ENCODE measurements around the gene COQ8B. TPM values are rescaled to one million over a fixed set of nuclear protein-coding genes. Genes with fewer than 3 reads are reported as not detected.
"Not testable (repeated sequence)": the region's sequence is repeated elsewhere in the genome, so short reads cannot be mapped to it uniquely, and the experiment has no call there.

Gene COQ8B
- total RNA-seq, 1 donor from 2014 or later, result 51.1 TPM

DNA sequence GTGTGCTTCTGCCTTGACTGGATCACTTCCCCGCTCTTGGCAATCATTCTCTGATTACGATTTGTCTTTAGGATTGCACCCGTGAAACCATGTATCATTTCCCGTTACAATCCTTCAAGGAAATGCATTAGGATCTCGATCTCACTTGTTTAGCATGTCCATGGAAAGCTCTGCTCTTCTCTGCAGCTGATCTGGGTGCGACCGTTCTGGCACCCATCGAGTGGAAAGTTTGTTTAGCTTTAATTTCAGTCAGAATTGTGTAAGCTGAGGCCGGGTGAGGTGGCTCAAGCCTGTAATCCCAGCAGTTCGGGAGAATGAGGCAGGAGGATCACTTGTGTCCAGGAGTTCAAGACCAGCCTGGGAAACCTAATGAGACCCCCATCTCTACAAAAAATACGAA is 57.1 kb downstream of the COQ8B start:
- Histone ChIP-seq H3K4me3 (no peak overlapping the region), H3K27ac (peak overlapping the region; percentile 62), H3K27me3 (no peaks in the 10 kb centered on the region), H3K4me1 (peaks cover 37% of the 10 kb centered on the region), H3K9me3 (no peaks in the 10 kb centered on the region), H3K36me3 (no peaks in the 10 kb centered on the region)
- DNase-seq (ENCODE audit: extremely low spot score in 2 of 2), result no peak
- TF ChIP-seq, protein P1, sequence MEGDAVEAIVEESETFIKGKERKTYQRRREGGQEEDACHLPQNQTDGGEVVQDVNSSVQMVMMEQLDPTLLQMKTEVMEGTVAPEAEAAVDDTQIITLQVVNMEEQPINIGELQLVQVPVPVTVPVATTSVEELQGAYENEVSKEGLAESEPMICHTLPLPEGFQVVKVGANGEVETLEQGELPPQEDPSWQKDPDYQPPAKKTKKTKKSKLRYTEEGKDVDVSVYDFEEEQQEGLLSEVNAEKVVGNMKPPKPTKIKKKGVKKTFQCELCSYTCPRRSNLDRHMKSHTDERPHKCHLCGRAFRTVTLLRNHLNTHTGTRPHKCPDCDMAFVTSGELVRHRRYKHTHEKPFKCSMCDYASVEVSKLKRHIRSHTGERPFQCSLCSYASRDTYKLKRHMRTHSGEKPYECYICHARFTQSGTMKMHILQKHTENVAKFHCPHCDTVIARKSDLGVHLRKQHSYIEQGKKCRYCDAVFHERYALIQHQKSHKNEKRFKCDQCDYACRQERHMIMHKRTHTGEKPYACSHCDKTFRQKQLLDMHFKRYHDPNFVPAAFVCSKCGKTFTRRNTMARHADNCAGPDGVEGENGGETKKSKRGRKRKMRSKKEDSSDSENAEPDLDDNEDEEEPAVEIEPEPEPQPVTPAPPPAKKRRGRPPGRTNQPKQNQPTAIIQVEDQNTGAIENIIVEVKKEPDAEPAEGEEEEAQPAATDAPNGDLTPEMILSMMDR (IDR thresholded peaks at IDR 0.05), result no peak
- TF ChIP-seq POLR2A (IDR thresholded peaks at IDR 0.05) (no peak), POLR2AphosphoS5 (IDR thresholded peaks at IDR 0.05; ENCODE audit: insufficient read depth in 1 of 2, low read depth in 1 of 2) (no peak)
- intact Hi-C loops (cut with DNase I), result no loop called here

DNA sequence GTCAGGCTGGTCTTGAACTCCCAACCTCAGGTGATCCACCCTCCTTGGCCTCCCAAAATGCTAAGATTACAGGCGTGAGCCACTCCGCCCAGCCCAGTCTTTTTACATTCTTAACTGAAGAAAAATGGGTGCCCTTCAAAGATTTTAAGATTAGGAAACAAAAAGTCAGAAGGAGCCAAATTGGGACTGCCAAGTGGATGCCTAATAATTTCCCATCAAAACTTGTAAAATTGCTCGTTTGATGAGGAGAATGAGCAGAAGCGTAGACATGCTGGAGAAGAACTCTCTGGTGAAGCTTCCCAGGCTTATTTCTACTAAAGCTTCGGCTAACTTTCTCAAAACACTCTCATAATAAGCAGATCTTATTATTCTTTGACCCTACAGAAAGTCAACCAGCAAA is 57.6 kb downstream of the COQ8B start:
- Histone ChIP-seq H3K9me3 (no peaks in the 10 kb centered on the region), H3K4me3 (no peak overlapping the region), H3K27ac (peak overlapping the region; percentile 62), H3K27me3 (no peaks in the 10 kb centered on the region), H3K36me3 (no peaks in the 10 kb centered on the region), H3K4me1 (peaks cover 33% of the 10 kb centered on the region)
- intact Hi-C loops (cut with DNase I), result no loop called here
- TF ChIP-seq, protein P1 (IDR thresholded peaks at IDR 0.05), result no peak
- no peak for TF ChIP-seq POLR2A (IDR thresholded peaks at IDR 0.05)
- no peak for TF ChIP-seq POLR2AphosphoS5 (IDR thresholded peaks at IDR 0.05; ENCODE audit: insufficient read depth in 1 of 2, low read depth in 1 of 2)
- DNase-seq (ENCODE audit: extremely low spot score in 2 of 2), result no peak

DNA sequence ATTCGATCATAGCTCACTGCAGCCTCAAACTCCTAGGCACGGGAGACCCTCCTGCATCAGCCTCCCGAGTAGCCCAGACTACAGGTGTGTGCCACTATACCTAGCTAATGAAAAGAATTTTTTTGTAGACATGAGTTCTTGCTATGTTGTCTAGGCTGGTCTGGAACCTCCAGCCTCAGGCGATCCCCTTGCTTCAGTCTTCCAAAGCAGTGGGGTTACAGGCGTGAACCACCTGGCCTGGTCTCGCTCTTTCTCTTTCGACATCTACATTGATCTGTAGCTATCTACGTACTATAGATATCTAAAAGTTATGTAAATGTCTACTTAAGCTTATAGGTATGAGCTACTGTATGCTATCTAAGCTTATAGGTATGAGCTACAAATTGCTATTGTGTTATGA is 58.7 kb downstream of the COQ8B start:
- Histone ChIP-seq H3K27me3 (no peaks in the 10 kb centered on the region), H3K4me1 (peaks cover 22% of the 10 kb centered on the region), H3K27ac (no peak overlapping the region), H3K36me3 (no peaks in the 10 kb centered on the region), H3K9me3 (no peaks in the 10 kb centered on the region), H3K4me3 (no peak overlapping the region)
- intact Hi-C loops (cut with DNase I), result no loop called here
- no peak for DNase-seq (ENCODE audit: extremely low spot score in 2 of 2)
- TF ChIP-seq POLR2AphosphoS5 (IDR thresholded peaks at IDR 0.05; ENCODE audit: insufficient read depth in 1 of 2, low read depth in 1 of 2) (no peak), POLR2A (IDR thresholded peaks at IDR 0.05) (no peak)
- TF ChIP-seq, protein P1 (IDR thresholded peaks at IDR 0.05), result no peak

DNA sequence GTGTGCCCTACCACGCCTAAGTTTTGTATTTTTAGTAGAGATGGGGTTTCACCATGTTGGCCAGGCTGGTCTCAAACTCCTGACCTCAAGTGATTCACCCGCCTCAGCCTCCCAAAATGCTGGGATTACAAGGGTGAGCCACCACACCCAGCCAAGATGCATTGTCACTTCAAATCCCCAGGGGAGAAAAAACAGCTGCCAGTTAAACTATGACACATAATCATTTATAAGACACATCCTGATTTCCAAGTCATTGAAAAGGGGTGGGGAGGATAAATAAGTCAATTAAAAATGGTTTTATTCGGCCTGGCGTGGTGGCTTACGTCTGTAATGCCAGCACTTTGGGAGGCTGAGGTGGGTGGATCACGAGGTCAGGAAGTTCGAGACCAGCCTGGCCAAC is 61.0 kb downstream of the COQ8B start:
- H3K27ac ChIP-seq; intact Hi-C loops (cut with DNase I); H3K27me3 ChIP-seq; H3K4me3 ChIP-seq; DNase-seq (ENCODE audit: extremely low spot score in 2 of 2); H3K36me3 ChIP-seq; H3K9me3 ChIP-seq: not testable (repeated sequence)
- H3K4me1 ChIP-seq, result peaks cover 25% of the 10 kb centered on the region

DNA sequence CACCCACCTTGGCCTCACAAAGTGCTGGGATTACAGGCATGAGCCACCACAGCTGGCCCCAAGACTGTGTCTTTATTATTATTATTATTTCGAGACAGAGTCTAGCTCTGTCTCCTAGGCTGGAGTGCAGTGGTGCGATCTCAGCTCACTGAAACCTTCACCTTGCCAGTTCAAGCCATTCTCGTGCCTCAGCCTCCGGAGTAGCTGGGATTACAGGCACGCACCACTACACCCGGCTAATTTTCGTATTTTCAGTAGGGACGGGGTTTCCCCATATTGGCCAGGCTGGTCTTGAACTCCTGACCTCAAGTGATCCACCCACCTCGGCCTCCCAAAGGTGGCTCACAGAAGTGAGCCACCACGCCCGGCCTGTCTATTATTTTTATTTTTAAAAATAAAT is 64.4 kb downstream of the COQ8B start:
- Histone ChIP-seq H3K4me1 (peaks cover 23% of the 10 kb centered on the region), H3K27ac (peak overlapping the region; percentile 71)
- H3K36me3 ChIP-seq; DNase-seq (ENCODE audit: extremely low spot score in 2 of 2); H3K27me3 ChIP-seq; intact Hi-C loops (cut with DNase I); H3K9me3 ChIP-seq; H3K4me3 ChIP-seq: not testable (repeated sequence)

DNA sequence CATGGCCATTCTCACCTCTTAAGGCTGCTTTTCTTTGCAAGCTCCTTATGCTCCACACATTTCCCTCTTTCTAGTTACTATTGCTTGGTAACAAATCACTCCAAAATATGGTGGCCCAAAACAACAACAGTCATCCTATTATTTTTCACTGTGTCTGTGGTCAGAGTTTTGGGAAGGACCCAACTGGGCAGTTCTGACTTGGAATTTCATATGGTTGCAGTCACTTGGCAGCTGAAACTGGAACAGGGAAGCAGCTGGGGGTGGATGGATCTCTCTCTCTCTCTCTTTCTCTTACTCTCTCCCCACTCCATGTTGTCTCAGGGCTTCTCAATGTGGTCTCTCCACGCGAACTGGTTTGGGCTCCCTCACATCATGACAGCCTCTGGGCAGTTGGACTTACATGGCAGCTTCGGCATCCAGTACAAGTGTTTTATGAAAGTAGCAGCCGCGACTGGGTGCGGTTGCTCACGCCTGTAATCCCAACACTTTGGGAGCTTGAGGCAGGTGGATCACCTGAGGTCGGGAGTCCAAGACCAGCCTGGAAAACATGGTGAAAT is 65.9 kb downstream of the COQ8B start:
- Histone ChIP-seq H3K27ac (peak overlapping the region; percentile 71), H3K9me3 (no peaks in the 10 kb centered on the region), H3K4me1 (peaks cover 31% of the 10 kb centered on the region), H3K4me3 (no peak overlapping the region), H3K27me3 (no peaks in the 10 kb centered on the region), H3K36me3 (no peaks in the 10 kb centered on the region)
- TF ChIP-seq POLR2AphosphoS5 (IDR thresholded peaks at IDR 0.05; ENCODE audit: insufficient read depth in 1 of 2, low read depth in 1 of 2) (no peak), POLR2A (IDR thresholded peaks at IDR 0.05) (no peak)
- TF ChIP-seq, protein P1 (IDR thresholded peaks at IDR 0.05), result no peak
- intact Hi-C loops (cut with DNase I), result no loop called here
- no peak for DNase-seq (ENCODE audit: extremely low spot score in 2 of 2)

DNA sequence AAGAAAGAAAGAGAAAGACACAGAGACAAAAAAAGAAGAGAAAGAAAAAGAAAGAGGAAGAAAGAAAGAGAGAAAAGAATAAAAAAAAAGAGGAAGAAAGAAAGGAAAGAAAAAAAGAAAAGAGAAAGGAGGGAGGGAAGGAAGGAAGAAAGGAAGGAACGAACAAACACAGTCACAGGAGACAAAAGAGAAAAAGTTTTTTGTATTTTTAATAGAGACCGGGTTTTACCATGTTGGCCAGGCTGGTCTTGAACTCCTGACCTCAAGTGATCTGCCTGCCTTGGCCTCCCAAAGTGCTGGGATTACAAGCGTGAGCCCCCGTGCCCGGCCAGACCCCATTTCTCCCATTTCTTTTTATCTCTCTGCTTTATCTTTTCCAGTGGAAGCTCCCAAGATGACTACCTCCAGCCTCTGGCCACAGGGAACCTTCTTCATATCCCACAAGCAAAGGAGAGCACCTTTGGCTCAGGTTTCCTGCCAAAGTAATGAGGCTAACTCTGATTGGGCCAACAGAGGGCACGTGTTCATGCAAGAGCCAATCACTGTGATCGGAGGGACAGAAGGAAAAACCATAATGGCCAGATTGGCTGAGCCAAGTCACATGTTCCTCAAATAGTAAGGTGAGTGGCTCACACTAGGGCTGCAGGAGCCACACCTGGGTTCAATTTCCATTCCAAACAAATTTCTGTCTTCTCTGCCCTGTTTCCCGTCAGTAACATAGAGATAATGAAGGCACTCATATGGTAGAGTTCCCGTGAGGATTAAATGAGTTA is 66.6 kb downstream of the COQ8B start:
- intact Hi-C loops (cut with DNase I); H3K4me3 ChIP-seq; H3K36me3 ChIP-seq; H3K27me3 ChIP-seq; DNase-seq (ENCODE audit: extremely low spot score in 2 of 2); H3K9me3 ChIP-seq: not testable (repeated sequence)
- H3K27ac ChIP-seq, result peak overlapping the region; percentile 71
- peaks cover 35% of the 10 kb centered on the region for H3K4me1 ChIP-seq
